PC-3 (cell line): Measurements from ENCODE around the gene SH2B3. TPM values are rescaled to one million over a fixed set of nuclear protein-coding genes. Genes with fewer than 3 reads are reported as not detected.
A peak's percentile ranks its signal among the peaks of the same experiment; 100 is the strongest.

ENCODE experiments used
- ATAC-seq: fragments of 200-7000 bp; cut with Tn5 transposase; 2 replicates; pipeline ENCODE4 v1.9.1; 2020; ENCODE audit warnings: mild to moderate bottlenecking, moderate library complexity
- BruUV-seq: library from RNA; stranded (reverse); fragments of 400-500 nt; replicated peaks from 2 replicates; lab custom pipeline; 2021; lab: Mats Ljungman, UMichigan
- CTCF ChIA-PET: fragments of 300-600 bp; sonication (Branson Sonifier 250); formaldehyde crosslinking; loops from one replicate; lab custom pipeline; 2022; ENCODE audit warnings: antibody characterized with exemption; lab: Charles Lee
- POLR2A ChIA-PET: fragments of 300-600 bp; sonication (Branson Sonifier 250); formaldehyde crosslinking; loops from one replicate; lab custom pipeline; 2022; ENCODE audit warnings: antibody characterized with exemption; ENCODE audit not compliant: unreplicated experiment; lab: Charles Lee
- DNase-seq: peaks from one replicate; pipeline ENCODE4 v3.0.0-alpha.2; 2015
- H2AFZ ChIP-seq: fragments of 300-600 bp; sonication (generic); 2 replicates; pipeline ENCODE4 v1.6.0; 2016; ENCODE audit warnings: antibody characterized with exemption, low read length
- H3F3A ChIP-seq: fragments of 300-600 bp; sonication (generic); one replicate; pipeline ENCODE4 v1.6.0; 2017; ENCODE audit warnings: antibody characterized with exemption, low read length, control low read depth, mild to moderate bottlenecking; ENCODE audit not compliant: unreplicated experiment
- H3K27ac ChIP-seq: fragments of 300-600 bp; sonication (generic); 2 replicates; pipeline ENCODE4 v1.5.1; 2016; ENCODE audit warnings: mild to moderate bottlenecking, low read length
- H3K27me3 ChIP-seq: fragments of 300-600 bp; sonication (generic); 2 replicates; pipeline ENCODE4 v1.6.1; 2016; ENCODE audit warnings: low read length, mixed read lengths
- H3K36me3 ChIP-seq: fragments of 300-600 bp; sonication (generic); 2 replicates; pipeline ENCODE4 v1.6.1; 2016; ENCODE audit warnings: low read depth, mixed run types, low read length, mixed read lengths
- H3K4me1 ChIP-seq: fragments of 300-600 bp; sonication (generic); 2 replicates; pipeline ENCODE4 v1.5.1; 2016; ENCODE audit warnings: low read length; ENCODE audit not compliant: insufficient read depth
- H3K4me2 ChIP-seq: fragments of 300-600 bp; sonication (generic); 2 replicates; pipeline ENCODE4 v1.6.0; 2016; ENCODE audit warnings: low read length
- H3K4me3 ChIP-seq: fragments of 300-600 bp; sonication (generic); 2 replicates; pipeline ENCODE4 v1.5.1; 2016; ENCODE audit warnings: mild to moderate bottlenecking, low read length, mixed read lengths
- H3K79me2 ChIP-seq: fragments of 300-600 bp; sonication (generic); 2 replicates; pipeline ENCODE4 v1.6.1; 2017; ENCODE audit warnings: low read length, mixed read lengths
- H3K9ac ChIP-seq: fragments of 300-600 bp; sonication (generic); 2 replicates; pipeline ENCODE4 v1.6.0; 2016; ENCODE audit warnings: mild to moderate bottlenecking, low read length
- H3K9me2 ChIP-seq: fragments of 300-600 bp; sonication (generic); replicated peaks from 2 replicates; pipeline ENCODE4 v1.6.1; 2016; ENCODE audit warnings: mixed run types, low read length, mixed read lengths
- H3K9me3 ChIP-seq: fragments of 300-600 bp; sonication (generic); 2 replicates; pipeline ENCODE4 v1.6.1; 2016; ENCODE audit warnings: low read length, mixed read lengths
- H4K20me1 ChIP-seq: fragments of 300-600 bp; sonication (generic); 2 replicates; pipeline ENCODE4 v1.6.1; 2016; ENCODE audit warnings: low read length, mixed read lengths
- CTCF ChIP-seq: fragments of 300-600 bp; sonication (generic); conservative IDR thresholded peaks from 2 replicates; pipeline ENCODE4 v1.5.1; 2017; ENCODE audit warnings: antibody characterized with exemption, low read depth, mild to moderate bottlenecking, low read length
- EZH2 ChIP-seq: fragments of 300-600 bp; sonication (generic); IDR thresholded peaks from one replicate; pipeline ENCODE4 v1.6.1; 2017; ENCODE audit warnings: antibody characterized with exemption, mild to moderate bottlenecking, low read length; ENCODE audit not compliant: unreplicated experiment
- EZH2phosphoT487 ChIP-seq: fragments of 300-600 bp; sonication (generic); IDR thresholded peaks from 2 replicates; pipeline ENCODE4 v1.6.1; 2018; ENCODE audit warnings: mild to moderate bottlenecking, antibody characterized with exemption, low read length, borderline replicate concordance
- intact Hi-C: fragments of 100-400 bp; cut with micrococcal nuclease; formaldehyde crosslinking; loops from 2 replicates; pipeline ENCODE4 v1.9.0; 2023
- total RNA-seq: library from RNA; depleted of rRNA; stranded (reverse); fragments of >200 nt; gene quantifications from 2 replicates; pipeline ENCODE4 v1.2.3, GENCODE V29; 2014

SH2B3 gene
- total RNA-seq, 1 experiment from 2014 or later: 12.9 TPM

DNA sequence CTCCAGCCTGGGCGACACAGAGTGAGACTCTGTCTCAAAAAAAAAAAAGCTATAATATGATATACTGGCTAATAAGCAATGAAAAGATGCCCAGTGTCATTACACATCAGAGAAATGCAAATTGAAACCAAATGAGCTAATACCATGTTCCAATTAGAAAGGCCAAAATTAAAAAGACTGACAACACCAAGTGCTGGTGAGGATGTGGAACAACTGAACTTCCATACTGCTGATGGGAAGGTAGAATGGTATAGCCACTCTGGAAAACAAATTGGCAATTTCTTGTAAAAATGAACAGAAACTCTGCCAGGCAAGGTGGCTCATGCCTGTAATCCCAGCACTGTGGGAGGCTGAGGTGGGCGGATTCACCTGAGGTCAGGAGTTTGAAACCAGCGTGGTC, 28.3 kb upstream of the SH2B3 start:
- Histone ChIP-seq H3K79me2 (no peaks in the 10 kb centered on the region), H4K20me1 (no peaks in the 10 kb centered on the region), H3K36me3 (no peaks in the 10 kb centered on the region), H3K4me2 (no peak overlapping the region), H3K27me3 (no peaks in the 10 kb centered on the region), H3K4me3 (no peak overlapping the region), H3K9me3 (no peaks in the 10 kb centered on the region), H3K4me1 (no peaks in the 10 kb centered on the region), H3K27ac (no peak overlapping the region), H3K9ac (no peak overlapping the region), H3K9me2 (no peaks in the 10 kb centered on the region), H3F3A (no peaks in the 10 kb centered on the region), H2AFZ (no peak overlapping the region)
- POLR2A ChIA-PET: interaction anchor here (0.6 kb wide), 1 partner anchor 508 kb away, joined by 3 read pairs; no protein-coding TSS in a partner anchor
- TF ChIP-seq EZH2 (no peak), EZH2phosphoT487 (no peak), CTCF (no peak)
- no TSS peak for BruUV-seq
- ATAC-seq (no peak), DNase-seq (no peak)
- CTCF ChIA-PET: interaction anchor here (0.7 kb wide), 1 partner anchor 668 kb away, joined by 3 read pairs; no protein-coding TSS in a partner anchor
- intact Hi-C loops: no loop called here

DNA sequence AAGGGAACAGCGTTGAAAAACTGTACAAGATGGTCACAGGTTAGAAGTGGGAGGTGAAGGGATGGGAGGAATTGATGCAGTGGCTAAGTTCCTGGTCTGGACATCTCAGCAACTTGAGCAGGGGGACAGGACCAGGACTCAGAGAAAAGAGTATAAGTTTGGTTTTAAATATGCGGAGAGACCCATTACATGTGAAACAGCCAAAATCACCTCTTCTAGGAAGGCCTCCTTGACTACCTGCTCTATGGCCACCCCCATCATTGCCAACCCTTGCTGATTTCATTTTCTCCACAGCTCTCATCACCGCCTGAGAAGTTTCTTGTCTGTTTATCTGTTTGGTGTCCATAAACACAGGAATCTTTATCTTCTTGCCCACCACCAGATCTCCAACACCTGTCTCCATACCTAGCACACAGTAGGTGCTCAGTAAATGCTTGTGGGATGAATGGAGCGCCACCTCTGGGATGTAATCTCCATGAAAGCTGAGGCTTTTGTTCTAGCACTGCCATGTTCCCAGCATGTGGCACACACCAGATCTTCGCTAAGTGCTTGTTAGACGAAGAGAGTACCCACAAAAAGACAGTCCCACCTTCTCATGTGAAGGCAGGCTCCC, 25.7 kb upstream of the SH2B3 start:
- Histone ChIP-seq H3F3A (no peaks in the 10 kb centered on the region), H4K20me1 (no peaks in the 10 kb centered on the region), H3K9ac (no peak overlapping the region), H3K36me3 (no peaks in the 10 kb centered on the region), H3K27ac (no peak overlapping the region), H3K9me3 (no peaks in the 10 kb centered on the region), H3K9me2 (no peaks in the 10 kb centered on the region), H3K4me3 (no peak overlapping the region), H3K4me1 (peaks cover 9% of the 10 kb centered on the region), H2AFZ (no peak overlapping the region), H3K79me2 (no peaks in the 10 kb centered on the region), H3K27me3 (no peaks in the 10 kb centered on the region), H3K4me2 (no peak overlapping the region)
- no TSS peak for BruUV-seq
- ChIA-PET CTCF (no interaction called here), POLR2A (no interaction called here)
- TF ChIP-seq CTCF (no peak), EZH2 (no peak), EZH2phosphoT487 (no peak)
- DNase-seq (no peak), ATAC-seq (no peak)
- intact Hi-C loops: no loop called here

- TF ChIP-seq CTCF: no peak
- TF ChIP-seq EZH2: no peak
- TF ChIP-seq EZH2phosphoT487: no peak
- intact Hi-C loops: no loop called here
- Histone ChIP-seq H3K9me3 (no peaks in the 10 kb centered on the region), H2AFZ (no peak overlapping the region), H3K4me2 (peak overlapping the region; percentile 24; the same call in 1 of the 2 replicates), H4K20me1 (no peaks in the 10 kb centered on the region), H3K36me3 (no peaks in the 10 kb centered on the region), H3K4me3 (no peak overlapping the region), H3K9me2 (no peaks in the 10 kb centered on the region), H3F3A (no peaks in the 10 kb centered on the region), H3K9ac (no peak overlapping the region), H3K27me3 (no peaks in the 10 kb centered on the region), H3K4me1 (peaks cover 15% of the 10 kb centered on the region), H3K27ac (no peak overlapping the region), H3K79me2 (no peaks in the 10 kb centered on the region)
- no TSS peak for BruUV-seq
- ATAC-seq: peak; percentile 66
- ChIA-PET CTCF (interaction anchor here (0.6 kb wide), 1 partner anchor 13 kb away, joined by 3 read pairs; no protein-coding TSS in a partner anchor), POLR2A (no interaction called here)
- DNase-seq: peak; percentile 84
Measured at GRCh38 chr12:111384596-111384995, 21.1 kb upstream of the SH2B3 start.
